ENCODE results near the gene DOK6.

Gene DOK6

GRCh38 chr18:69492861-69493260, 92.2 kb downstream of the DOK6 start:
- TF ChIP-seq CTCF (IDR thresholded peaks at IDR 0.05; ENCODE audit: low read depth, low read length, missing control alignments): no peak
- H3K27ac ChIP-seq: no peak overlapping the region
- no peaks in the 10 kb centered on the region for H3K27me3 ChIP-seq (replicated peaks)
- no peak overlapping the region for H3K4me3 ChIP-seq (ENCODE audit: low read depth, low read length)
- in situ Hi-C loops (cut with HindIII; ENCODE audit: low pct_ligation_motif_present, low sequenced_read_pairs): no loop called here
- H3K36me3 ChIP-seq (replicated peaks): no peaks in the 10 kb centered on the region
- DNase-seq: no peak

GRCh38 chr18:69494841-69495240, 94.2 kb downstream of the DOK6 start:
- Histone ChIP-seq H3K27me3 (replicated peaks) (no peaks in the 10 kb centered on the region), H3K4me3 (ENCODE audit: low read depth, low read length) (no peak overlapping the region), H3K36me3 (replicated peaks) (no peaks in the 10 kb centered on the region), H3K27ac (no peak overlapping the region)
- DNase-seq: no peak
- in situ Hi-C loops (cut with HindIII; ENCODE audit: low pct_ligation_motif_present, low sequenced_read_pairs): no loop called here
- TF ChIP-seq CTCF (IDR thresholded peaks at IDR 0.05; ENCODE audit: low read depth, low read length, missing control alignments): no peak

GRCh38 chr18:69495338-69495737, 94.7 kb downstream of the DOK6 start:
- H3K4me3 ChIP-seq (ENCODE audit: low read depth, low read length): no peak overlapping the region
- in situ Hi-C loops (cut with HindIII; ENCODE audit: low pct_ligation_motif_present, low sequenced_read_pairs): no loop called here
- H3K27ac ChIP-seq: no peak overlapping the region
- H3K27me3 ChIP-seq (replicated peaks): no peaks in the 10 kb centered on the region
- TF ChIP-seq CTCF (IDR thresholded peaks at IDR 0.05; ENCODE audit: low read depth, low read length, missing control alignments): no peak
- DNase-seq: no peak
- H3K36me3 ChIP-seq (replicated peaks): no peaks in the 10 kb centered on the region

- Histone ChIP-seq H3K4me3 (ENCODE audit: low read depth, low read length) (no peak overlapping the region), H3K36me3 (replicated peaks) (no peaks in the 10 kb centered on the region), H3K27ac (no peak overlapping the region), H3K27me3 (replicated peaks) (no peaks in the 10 kb centered on the region)
- no peak for TF ChIP-seq CTCF (IDR thresholded peaks at IDR 0.05; ENCODE audit: low read depth, low read length, missing control alignments)
- DNase-seq: no peak
- in situ Hi-C loops (cut with HindIII; ENCODE audit: low pct_ligation_motif_present, low sequenced_read_pairs): no loop called here
These were observed 95.3 kb downstream of the DOK6 start for GRCh38 chr18:69495841-69496533.

GRCh38 chr18:69518989-69519388, 118.3 kb downstream of the DOK6 start:
- Histone ChIP-seq H3K27me3 (replicated peaks) (no peaks in the 10 kb centered on the region), H3K4me3 (ENCODE audit: low read depth, low read length) (no peak overlapping the region), H3K27ac (no peak overlapping the region), H3K36me3 (replicated peaks) (no peaks in the 10 kb centered on the region)
- in situ Hi-C loops (cut with HindIII; ENCODE audit: low pct_ligation_motif_present, low sequenced_read_pairs): no loop called here
- TF ChIP-seq CTCF (IDR thresholded peaks at IDR 0.05; ENCODE audit: low read depth, low read length, missing control alignments): no peak
- no peak for DNase-seq

- no peak for TF ChIP-seq CTCF (IDR thresholded peaks at IDR 0.05; ENCODE audit: low read depth, low read length, missing control alignments)
- Histone ChIP-seq H3K27me3 (replicated peaks) (no peaks in the 10 kb centered on the region), H3K4me3 (ENCODE audit: low read depth, low read length) (no peak overlapping the region), H3K27ac (no peak overlapping the region), H3K36me3 (replicated peaks) (no peaks in the 10 kb centered on the region)
- in situ Hi-C loops (cut with HindIII; ENCODE audit: low pct_ligation_motif_present, low sequenced_read_pairs): no loop called here
- no peak for DNase-seq
These were observed 122.9 kb downstream of the DOK6 start for GRCh38 chr18:69523582-69523981.

Measured in brain microvascular endothelial cell (primary cell).